Naive B cell (primary cell): Measurements from ENCODE around the gene AGT. TPM values are rescaled to one million over a fixed set of nuclear protein-coding genes. Genes with fewer than 3 reads are reported as not detected.

Source experiments
- ATAC-seq, 2 donors: fragments of 150-1000 bp; cut with Tn5 transposase; 2 replicates each; pipeline ENCODE4 v1.10.0; 2021; ENCODE audit warnings: low read depth in 2 of 2, mild to moderate bottlenecking in 2 of 2, moderate library complexity in 2 of 2
- DNase-seq: peaks from one replicate; pipeline ENCODE4 v3.0.0; 2022
- H3K27ac Mint-ChIP-seq, 6 donors: one replicate each; pipeline ENCODE4 v1.8.0; 2020 to 2022; ENCODE audit warnings: mild to moderate bottlenecking in 6 of 6, mixed read lengths in 6 of 6, moderate library complexity in 5 of 6, inconsistent platforms in 2 of 6
- H3K27me3 Mint-ChIP-seq, 3 donors: one replicate each; pipeline ENCODE4 v1.8.0; 2021 to 2022; ENCODE audit warnings: mixed read lengths in 3 of 3, mild to moderate bottlenecking in 1 of 3
- H3K36me3 Mint-ChIP-seq, 2 donors: one replicate each; pipeline ENCODE4 v1.8.0; 2020 to 2022; ENCODE audit warnings: mixed read lengths in 2 of 2, inconsistent platforms in 1 of 2, mild to moderate bottlenecking in 1 of 2
- H3K4me1 Mint-ChIP-seq, 3 donors: one replicate each; pipeline ENCODE4 v1.8.0; 2020 to 2022; ENCODE audit warnings: mixed read lengths in 3 of 3, inconsistent platforms in 1 of 3, mild to moderate bottlenecking in 1 of 3, moderate library complexity in 1 of 3
- H3K4me3 Mint-ChIP-seq, 8 donors: one replicate each; pipeline ENCODE4 v1.8.0; 2020 to 2022; ENCODE audit warnings: mild to moderate bottlenecking in 8 of 8, mixed read lengths in 8 of 8, moderate library complexity in 8 of 8, inconsistent platforms in 2 of 8
- H3K9me3 Mint-ChIP-seq, 7 donors: one replicate each; pipeline ENCODE4 v1.8.0; 2020 to 2022; ENCODE audit warnings: mixed read lengths in 7 of 7, mild to moderate bottlenecking in 5 of 7, inconsistent platforms in 2 of 7, moderate library complexity in 1 of 7
- polyA plus RNA-seq, 6 donors: library from polyadenylated mRNA; unstranded; fragments of 300-500 nt; fragmentation: Illumina TruSeq; gene quantifications; one replicate each; pipeline ENCODE4 v1.2.3, GENCODE V29; 2021; ENCODE audit warnings: low read depth in 6 of 6

The AGT gene
- polyA plus RNA-seq, 6 donors from 2014 or later, result not detected

- peaks cover 14 to 58% (median 35%) of the 10 kb centered on the region in 3 donors for H3K27me3 Mint-ChIP-seq
- no peak for DNase-seq
- ATAC-seq, result no peak
- no peaks in the 10 kb centered on the region for H3K36me3 Mint-ChIP-seq
- peaks cover 0 to 5% (median 2%) of the 10 kb centered on the region in 3 donors for H3K4me1 Mint-ChIP-seq
- peaks cover 0 to under 1% (median 0%) of the 10 kb centered on the region in 7 donors for H3K9me3 Mint-ChIP-seq
- no peak overlapping the region for H3K27ac Mint-ChIP-seq
- no peak overlapping the region for H3K4me3 Mint-ChIP-seq
These were observed 4.0 kb downstream of the AGT start for GRCh38 chr1:230709619-230710542.

GRCh38 chr1:230708631-230709580 lies 5.0 kb downstream of the AGT start:
- no peak for ATAC-seq
- H3K4me3 Mint-ChIP-seq, result no peak overlapping the region

GRCh38 chr1:230707732-230708630 lies 5.9 kb downstream of the AGT start:
- Mint-ChIP-seq H3K4me1 (peaks cover 0 to 5% (median 2%) of the 10 kb centered on the region in 3 donors), H3K27me3 (peaks cover 16 to 45% (median 29%) of the 10 kb centered on the region in 3 donors), H3K36me3 (no peaks in the 10 kb centered on the region), H3K9me3 (peaks cover 0 to 2% (median 0%) of the 10 kb centered on the region in 7 donors), H3K4me3 (no peak overlapping the region), H3K27ac (peak overlapping the region in 3 of 6 donors; percentile 63 to 81 (median 78))
- DNase-seq (no peak), ATAC-seq (no peak)

More at GRCh38 chr1:230708631-230709580, 5.0 kb downstream of the AGT start:
- no peak for DNase-seq
- Mint-ChIP-seq H3K9me3 (peaks cover 0 to 2% (median 0%) of the 10 kb centered on the region in 7 donors), H3K4me1 (peaks cover 0 to 5% (median 2%) of the 10 kb centered on the region in 3 donors), H3K27me3 (peaks cover 16 to 53% (median 34%) of the 10 kb centered on the region in 3 donors), H3K36me3 (no peaks in the 10 kb centered on the region), H3K27ac (no peak overlapping the region)

- no peak overlapping the region for H3K4me3 Mint-ChIP-seq
- H3K9me3 Mint-ChIP-seq, result peaks cover 0 to 2% (median 0%) of the 10 kb centered on the region in 7 donors
- no peaks in the 10 kb centered on the region for H3K36me3 Mint-ChIP-seq
- no peak overlapping the region for H3K27ac Mint-ChIP-seq
- peaks cover 0 to 5% (median 2%) of the 10 kb centered on the region in 3 donors for H3K4me1 Mint-ChIP-seq
- peaks cover 16 to 37% (median 29%) of the 10 kb centered on the region in 3 donors for H3K27me3 Mint-ChIP-seq
- ATAC-seq, result no peak
- no peak for DNase-seq
These were observed 6.8 kb downstream of the AGT start for GRCh38 chr1:230706887-230707731.

- H3K9me3 Mint-ChIP-seq, result peaks cover 0 to 2% (median 0%) of the 10 kb centered on the region in 7 donors
- peaks cover 0 to 5% (median 2%) of the 10 kb centered on the region in 3 donors for H3K4me1 Mint-ChIP-seq
- DNase-seq, result no peak
- H3K36me3 Mint-ChIP-seq, result no peaks in the 10 kb centered on the region
- H3K27me3 Mint-ChIP-seq, result peaks cover 16 to 37% (median 35%) of the 10 kb centered on the region in 3 donors
- no peak overlapping the region for H3K4me3 Mint-ChIP-seq
- no peak overlapping the region for H3K27ac Mint-ChIP-seq
- no peak for ATAC-seq
These were observed 7.8 kb downstream of the AGT start for GRCh38 chr1:230706020-230706699.

GRCh38 chr1:230705289-230706019 lies 8.5 kb downstream of the AGT start:
- H3K36me3 Mint-ChIP-seq, result no peaks in the 10 kb centered on the region
- ATAC-seq, result no peak
- no peak overlapping the region for H3K4me3 Mint-ChIP-seq
- DNase-seq, result no peak
- peaks cover 0 to 2% (median 0%) of the 10 kb centered on the region in 7 donors for H3K9me3 Mint-ChIP-seq
- H3K27ac Mint-ChIP-seq, result no peak overlapping the region
- H3K4me1 Mint-ChIP-seq, result peaks cover 0 to 5% (median 2%) of the 10 kb centered on the region in 3 donors
- peaks cover 12 to 37% (median 36%) of the 10 kb centered on the region in 3 donors for H3K27me3 Mint-ChIP-seq

GRCh38 chr1:230704830-230705229 lies 9.1 kb downstream of the AGT start:
- Mint-ChIP-seq H3K27me3 (peaks cover 12 to 37% (median 36%) of the 10 kb centered on the region in 3 donors), H3K4me3 (no peak overlapping the region), H3K4me1 (peaks cover 0 to 5% (median 2%) of the 10 kb centered on the region in 3 donors), H3K27ac (peak overlapping the region in 1 of 6 donors; percentile 5), H3K9me3 (peaks cover 0 to 2% (median 0%) of the 10 kb centered on the region in 7 donors), H3K36me3 (no peaks in the 10 kb centered on the region)
- ATAC-seq, result no peak
- no peak for DNase-seq

GRCh38 chr1:230703679-230704385 lies 10.1 kb downstream of the AGT start:
- Mint-ChIP-seq H3K36me3 (no peaks in the 10 kb centered on the region), H3K27me3 (peaks cover 9 to 36% (median 32%) of the 10 kb centered on the region in 3 donors), H3K9me3 (peaks cover 0 to 2% (median 0%) of the 10 kb centered on the region in 7 donors), H3K27ac (no peak overlapping the region), H3K4me3 (no peak overlapping the region), H3K4me1 (peaks cover 0 to 5% (median 2%) of the 10 kb centered on the region in 3 donors)
- DNase-seq, result no peak
- ATAC-seq, result no peak

GRCh38 chr1:230702934-230703678 lies 10.8 kb downstream of the AGT start:
- ATAC-seq (no peak), DNase-seq (no peak)
- peaks cover 0 to 2% (median 0%) of the 10 kb centered on the region in 7 donors for H3K9me3 Mint-ChIP-seq
- H3K27ac Mint-ChIP-seq, result no peak overlapping the region
- H3K4me1 Mint-ChIP-seq, result peaks cover 0 to 5% (median 2%) of the 10 kb centered on the region in 3 donors
- H3K27me3 Mint-ChIP-seq, result peaks cover 5 to 31% (median 25%) of the 10 kb centered on the region in 3 donors
- no peaks in the 10 kb centered on the region for H3K36me3 Mint-ChIP-seq
- no peak overlapping the region for H3K4me3 Mint-ChIP-seq
